BE2C (cell line): ENCODE results near the gene A4GALT.
"Not testable (repeated sequence)": the region's sequence is repeated elsewhere in the genome, so short reads cannot be mapped to it uniquely, and the experiment has no call there.

Source experiments
- DNase-seq: peaks from one replicate; pipeline ENCODE4 v3.0.0-alpha.2; 2020
- H3K27me3 ChIP-seq: fragments of 250-450 bp; sonication (Bioruptor Pico); 2 replicates; pipeline ENCODE4 v1.5.1; 2020; ENCODE audit warnings: mild to moderate bottlenecking
- H3K36me3 ChIP-seq: fragments of 250-450 bp; sonication (Bioruptor Pico); 2 replicates; pipeline ENCODE4 v1.5.1; 2020; ENCODE audit warnings: mild to moderate bottlenecking
- H3K4me1 ChIP-seq: fragments of 250-450 bp; sonication (Bioruptor Pico); 2 replicates; pipeline ENCODE4 v1.5.1; 2020
- H3K4me3 ChIP-seq: 2 replicates; pipeline ENCODE4 v1.5.1; 2011; ENCODE audit warnings: low read depth, low read length
- H3K9me3 ChIP-seq: fragments of 250-450 bp; sonication (Bioruptor Pico); 2 replicates; pipeline ENCODE4 v1.5.1; 2020
- CTCF ChIP-seq: IDR thresholded peaks from 2 replicates; pipeline ENCODE4 v1.5.1; 2012; ENCODE audit warnings: mild to moderate bottlenecking, low read depth, low read length

Gene A4GALT

GRCh38 chr22:42683578-42684283, 36.9 kb downstream of the A4GALT start:
- Histone ChIP-seq H3K4me1 (peaks cover 10% of the 10 kb centered on the region; the same call in 1 of the 2 replicates), H3K9me3 (no peaks in the 10 kb centered on the region), H3K27me3 (no peaks in the 10 kb centered on the region), H3K4me3 (no peak overlapping the region), H3K36me3 (no peaks in the 10 kb centered on the region)
- DNase-seq: peak; percentile 55
- no peak for TF ChIP-seq CTCF

GRCh38 chr22:42682113-42682851, 38.4 kb downstream of the A4GALT start:
- H3K4me1 ChIP-seq: peaks cover 5% of the 10 kb centered on the region; the same call in 1 of the 2 replicates
- H3K36me3 ChIP-seq: no peaks in the 10 kb centered on the region
- no peaks in the 10 kb centered on the region for H3K9me3 ChIP-seq
- no peak for TF ChIP-seq CTCF
- no peak for DNase-seq
- no peak overlapping the region for H3K4me3 ChIP-seq
- no peaks in the 10 kb centered on the region for H3K27me3 ChIP-seq

GRCh38 chr22:42680648-42681047, 40.0 kb downstream of the A4GALT start:
- Histone ChIP-seq H3K4me3 (no peak overlapping the region), H3K36me3 (no peaks in the 10 kb centered on the region), H3K4me1 (no peaks in the 10 kb centered on the region), H3K9me3 (no peaks in the 10 kb centered on the region), H3K27me3 (no peaks in the 10 kb centered on the region)
- TF ChIP-seq CTCF: no peak
- no peak for DNase-seq

- TF ChIP-seq CTCF: no peak
- no peak for DNase-seq
- H3K4me3 ChIP-seq: no peak overlapping the region
- H3K9me3 ChIP-seq: no peaks in the 10 kb centered on the region
- H3K36me3 ChIP-seq: no peaks in the 10 kb centered on the region
- no peaks in the 10 kb centered on the region for H3K4me1 ChIP-seq
- H3K27me3 ChIP-seq: no peaks in the 10 kb centered on the region
Measured at GRCh38 chr22:42679691-42680090, 41.0 kb downstream of the A4GALT start.

GRCh38 chr22:42678894-42679293, 41.8 kb downstream of the A4GALT start:
- H3K36me3 ChIP-seq: no peaks in the 10 kb centered on the region
- no peak overlapping the region for H3K4me3 ChIP-seq
- no peaks in the 10 kb centered on the region for H3K9me3 ChIP-seq
- TF ChIP-seq CTCF: no peak
- H3K27me3 ChIP-seq: no peaks in the 10 kb centered on the region
- DNase-seq: no peak
- no peaks in the 10 kb centered on the region for H3K4me1 ChIP-seq

GRCh38 chr22:42677936-42678335, 42.7 kb downstream of the A4GALT start:
- H3K36me3 ChIP-seq, H3K4me3 ChIP-seq, H3K4me1 ChIP-seq, DNase-seq, H3K27me3 ChIP-seq, H3K9me3 ChIP-seq: not testable (repeated sequence)
